ENCODE measurements around the gene APOBEC3B. TPM values are rescaled to one million over a fixed set of nuclear protein-coding genes. Genes with fewer than 3 reads are reported as not detected.
"Not testable (repeated sequence)": the region's sequence is repeated elsewhere in the genome, so short reads cannot be mapped to it uniquely, and the experiment has no call there.

APOBEC3B gene
- total RNA-seq, 2 donors from 2014 or later, result 0.42 TPM; not detected in 1

DNA sequence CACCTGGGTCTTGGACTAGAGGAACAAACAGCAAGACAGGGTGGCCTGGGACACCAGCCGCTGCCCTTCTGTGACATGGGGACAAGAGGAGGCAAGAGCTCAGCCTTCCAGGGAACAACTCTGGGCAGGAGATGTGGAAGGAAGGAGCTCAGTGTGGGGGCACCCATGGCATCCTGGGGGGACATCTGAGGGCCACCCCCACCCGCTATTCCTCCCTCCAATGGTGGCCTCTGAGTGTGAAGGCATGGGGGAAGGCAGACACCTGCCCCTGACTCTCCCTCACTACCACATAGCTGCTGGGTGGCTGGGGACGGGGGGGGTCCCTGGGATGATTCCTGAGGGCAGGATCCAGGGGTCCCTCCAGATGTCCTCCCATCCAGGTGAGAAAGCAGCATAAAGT is 4.5 kb downstream of the APOBEC3B start:
- ATAC-seq (ENCODE audit: insufficient number of reproducible peaks, low FRiP score, low read depth), result no peak
- no peak for DNase-seq (ENCODE audit: low spot score)
- TF ChIP-seq CTCF (IDR thresholded peaks at IDR 0.05), result no peak
- Histone ChIP-seq H3K4me3 (no peak overlapping the region), H3K36me3 (no peaks in the 10 kb centered on the region), H3K4me1 (ENCODE audit: control insufficient read depth in 1 of 2, low read depth in 2 of 2) (peaks cover 4 to 9% of the 10 kb centered on the region in 2 donors), H3K27ac (no peak overlapping the region), H3K9me3 (no peaks in the 10 kb centered on the region), H3K27me3 (replicated peaks; ENCODE audit: insufficient read depth) (no peaks in the 10 kb centered on the region)

DNA sequence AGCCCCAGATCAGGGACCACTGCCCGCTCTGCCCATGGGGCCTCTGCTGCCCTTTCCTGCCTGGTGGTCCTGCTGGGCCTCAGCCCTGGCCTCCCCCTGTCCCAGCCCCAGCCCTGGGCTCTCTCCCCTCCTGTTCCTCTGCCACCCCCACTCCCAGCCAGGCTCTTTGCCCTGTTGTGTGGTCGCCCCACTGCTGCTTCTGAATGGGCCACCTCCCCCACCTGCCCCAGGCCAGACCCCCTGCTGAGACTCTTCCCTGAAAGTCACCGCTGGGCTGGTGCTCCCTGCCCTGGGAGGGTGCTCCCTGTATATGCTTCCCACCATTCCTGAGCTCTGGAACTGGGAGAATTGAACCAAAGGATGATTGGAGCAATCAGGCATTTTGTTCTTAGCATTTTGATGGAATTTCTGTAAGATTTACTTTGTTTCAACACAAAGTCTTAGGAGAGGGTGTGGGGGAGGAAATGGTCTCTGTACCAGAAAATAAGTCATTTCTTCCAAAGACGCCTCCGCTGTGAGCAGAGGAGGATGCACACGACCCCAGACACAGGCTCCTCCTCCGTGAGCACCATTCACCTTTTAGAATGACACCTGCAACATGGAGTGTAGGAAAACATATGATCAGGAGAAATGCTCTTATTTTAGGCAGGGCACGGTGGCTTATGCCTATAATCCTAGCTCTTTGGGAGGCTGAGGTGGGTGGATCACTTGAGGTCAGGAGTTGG is 5.2 kb downstream of the APOBEC3B start:
- no peak for ATAC-seq (ENCODE audit: insufficient number of reproducible peaks, low FRiP score, low read depth)
- Histone ChIP-seq H3K27me3 (replicated peaks; ENCODE audit: insufficient read depth) (no peaks in the 10 kb centered on the region), H3K4me1 (ENCODE audit: control insufficient read depth in 1 of 2, low read depth in 2 of 2) (peaks cover 2 to 5% of the 10 kb centered on the region in 2 donors), H3K4me3 (no peak overlapping the region), H3K36me3 (no peaks in the 10 kb centered on the region), H3K27ac (no peak overlapping the region), H3K9me3 (no peaks in the 10 kb centered on the region)
- no peak for DNase-seq (ENCODE audit: low spot score)
- no peak for TF ChIP-seq CTCF (IDR thresholded peaks at IDR 0.05)

DNA sequence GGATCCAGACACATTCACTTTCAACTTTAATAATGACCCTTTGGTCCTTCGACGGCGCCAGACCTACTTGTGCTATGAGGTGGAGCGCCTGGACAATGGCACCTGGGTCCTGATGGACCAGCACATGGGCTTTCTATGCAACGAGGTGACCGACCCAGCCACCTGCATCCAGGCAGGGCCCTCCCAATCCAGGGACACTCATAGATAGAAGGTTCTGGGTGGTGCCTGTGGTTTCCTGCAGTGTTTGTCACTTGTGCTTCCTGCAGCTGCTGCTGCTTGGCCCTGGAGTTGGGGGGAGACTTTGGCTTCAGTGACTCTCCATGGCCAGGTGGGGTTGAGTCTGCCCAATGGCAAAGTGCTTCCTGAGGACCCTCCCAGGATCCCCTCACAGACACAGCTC is 7.3 kb downstream of the APOBEC3B start:
- Histone ChIP-seq H3K27me3 (replicated peaks; ENCODE audit: insufficient read depth) (no peaks in the 10 kb centered on the region), H3K4me3 (no peak overlapping the region), H3K36me3 (no peaks in the 10 kb centered on the region), H3K4me1 (ENCODE audit: control insufficient read depth in 1 of 2, low read depth in 2 of 2) (no peaks in the 10 kb centered on the region), H3K27ac (no peak overlapping the region), H3K9me3 (no peaks in the 10 kb centered on the region)
- ATAC-seq (ENCODE audit: insufficient number of reproducible peaks, low FRiP score, low read depth), result no peak
- no peak for TF ChIP-seq CTCF (IDR thresholded peaks at IDR 0.05)
- no peak for DNase-seq (ENCODE audit: low spot score)

- not testable (repeated sequence) for H3K4me1 ChIP-seq (ENCODE audit: control insufficient read depth in 1 of 2, low read depth in 2 of 2); H3K36me3 ChIP-seq; H3K9me3 ChIP-seq; H3K4me3 ChIP-seq; ATAC-seq (ENCODE audit: insufficient number of reproducible peaks, low FRiP score, low read depth); DNase-seq (ENCODE audit: low spot score); H3K27me3 ChIP-seq (replicated peaks; ENCODE audit: insufficient read depth); H3K27ac ChIP-seq
Observed at GRCh38 chr22:38992871-38993371, 10.8 kb downstream of the APOBEC3B start.

- TF ChIP-seq CTCF (IDR thresholded peaks at IDR 0.05), result no peak
- Histone ChIP-seq H3K4me3 (no peak overlapping the region), H3K4me1 (ENCODE audit: control insufficient read depth in 1 of 2, low read depth in 2 of 2) (no peaks in the 10 kb centered on the region), H3K36me3 (no peaks in the 10 kb centered on the region), H3K9me3 (no peaks in the 10 kb centered on the region), H3K27ac (no peak overlapping the region), H3K27me3 (replicated peaks; ENCODE audit: insufficient read depth) (no peaks in the 10 kb centered on the region)
- DNase-seq (ENCODE audit: low spot score), result no peak
- ATAC-seq (ENCODE audit: insufficient number of reproducible peaks, low FRiP score, low read depth), result no peak
Observed at GRCh38 chr22:38996105-38996504, 14.0 kb downstream of the APOBEC3B start.

DNA sequence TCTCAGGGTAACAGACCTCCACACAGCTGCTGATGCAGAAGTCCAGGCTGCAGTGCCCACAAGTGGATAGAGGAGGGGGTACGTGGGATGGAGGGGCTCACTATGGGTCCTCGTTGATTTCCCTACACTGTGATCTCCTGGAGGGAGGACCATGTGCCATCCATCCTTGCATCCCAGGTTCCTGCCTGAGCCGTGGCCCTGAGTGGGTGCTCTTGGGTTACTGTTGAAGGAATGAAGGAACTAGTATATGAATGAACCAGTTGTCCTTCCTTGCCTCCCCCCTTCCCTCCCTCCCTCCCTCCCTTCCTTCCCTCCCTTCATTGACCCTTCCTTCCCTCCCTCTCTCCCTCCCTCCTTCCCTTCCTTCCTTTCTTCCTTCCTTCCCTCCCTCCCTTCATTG is 15.4 kb downstream of the APOBEC3B start:
- no peaks in the 10 kb centered on the region for H3K27me3 ChIP-seq (replicated peaks; ENCODE audit: insufficient read depth)
- H3K9me3 ChIP-seq, result no peaks in the 10 kb centered on the region
- no peaks in the 10 kb centered on the region for H3K36me3 ChIP-seq
- DNase-seq (ENCODE audit: low spot score), result no peak
- H3K27ac ChIP-seq, result no peak overlapping the region
- H3K4me1 ChIP-seq (ENCODE audit: control insufficient read depth in 1 of 2, low read depth in 2 of 2), result no peaks in the 10 kb centered on the region
- TF ChIP-seq CTCF (IDR thresholded peaks at IDR 0.05), result no peak
- ATAC-seq (ENCODE audit: insufficient number of reproducible peaks, low FRiP score, low read depth), result no peak
- no peak overlapping the region for H3K4me3 ChIP-seq

Data from thoracic aorta (tissue), 2 donors.